ENCODE results near the gene ANKRD65.
"Not testable (repeated sequence)": the region's sequence is repeated elsewhere in the genome, so short reads cannot be mapped to it uniquely, and the experiment has no call there.

DNA sequence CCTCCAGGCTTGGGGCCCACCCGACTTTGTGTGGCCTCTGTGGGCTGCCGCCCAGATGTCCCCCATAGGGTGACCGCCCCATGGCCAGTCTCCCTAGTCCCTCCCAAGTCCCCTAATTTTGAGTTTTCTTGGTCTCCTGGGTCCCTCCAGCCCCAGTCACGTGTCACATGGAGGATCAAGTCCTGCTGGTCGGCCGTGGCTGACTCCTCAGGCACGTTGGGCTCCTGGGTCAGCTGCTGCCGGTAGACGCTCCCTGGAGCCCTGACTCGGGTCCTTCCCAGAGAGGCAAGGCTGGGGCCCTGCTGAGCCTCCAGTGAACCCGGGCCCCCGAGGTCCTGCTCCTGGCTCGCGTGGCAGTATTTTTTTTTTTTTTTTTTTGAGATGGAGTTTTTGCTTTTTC, 38.6 kb upstream of the ANKRD65 start:
- TF ChIP-seq, protein P1, sequence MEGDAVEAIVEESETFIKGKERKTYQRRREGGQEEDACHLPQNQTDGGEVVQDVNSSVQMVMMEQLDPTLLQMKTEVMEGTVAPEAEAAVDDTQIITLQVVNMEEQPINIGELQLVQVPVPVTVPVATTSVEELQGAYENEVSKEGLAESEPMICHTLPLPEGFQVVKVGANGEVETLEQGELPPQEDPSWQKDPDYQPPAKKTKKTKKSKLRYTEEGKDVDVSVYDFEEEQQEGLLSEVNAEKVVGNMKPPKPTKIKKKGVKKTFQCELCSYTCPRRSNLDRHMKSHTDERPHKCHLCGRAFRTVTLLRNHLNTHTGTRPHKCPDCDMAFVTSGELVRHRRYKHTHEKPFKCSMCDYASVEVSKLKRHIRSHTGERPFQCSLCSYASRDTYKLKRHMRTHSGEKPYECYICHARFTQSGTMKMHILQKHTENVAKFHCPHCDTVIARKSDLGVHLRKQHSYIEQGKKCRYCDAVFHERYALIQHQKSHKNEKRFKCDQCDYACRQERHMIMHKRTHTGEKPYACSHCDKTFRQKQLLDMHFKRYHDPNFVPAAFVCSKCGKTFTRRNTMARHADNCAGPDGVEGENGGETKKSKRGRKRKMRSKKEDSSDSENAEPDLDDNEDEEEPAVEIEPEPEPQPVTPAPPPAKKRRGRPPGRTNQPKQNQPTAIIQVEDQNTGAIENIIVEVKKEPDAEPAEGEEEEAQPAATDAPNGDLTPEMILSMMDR (IDR thresholded peaks at IDR 0.05), result not testable (repeated sequence)
- not testable (repeated sequence) for TF ChIP-seq POLR2A (IDR thresholded peaks at IDR 0.05)
